HCT116 (cell line): ENCODE results near the gene CA10.

Experiments
- CBX3 ChIP-seq: IDR thresholded peaks from 2 replicates; pipeline ENCODE4 v1.6.1; 2012; ENCODE audit warnings: low read depth
- CTCF ChIP-seq, 3 experiments: fragments of 200-600 bp in 1 of 3; sonication (generic) in 1 of 3; IDR thresholded peaks in 2 of 3; conservative IDR thresholded peaks in 1 of 3; 2 replicates each; pipeline ENCODE4 v1.5.1; 2012 to 2017; ENCODE audit warnings: low read depth in 2 of 3, low read length in 2 of 3, antibody characterized with exemption in 1 of 3, borderline replicate concordance in 1 of 3, control low read depth in 1 of 3, mild to moderate bottlenecking in 1 of 3, mixed read lengths in 1 of 3, mixed run types in 1 of 3, moderate library complexity in 1 of 3; ENCODE audit not compliant: insufficient read depth in 1 of 3
- ELF1 ChIP-seq: IDR thresholded peaks from 2 replicates; pipeline ENCODE4 v1.6.1; 2012; ENCODE audit warnings: low read depth, borderline replicate concordance
- EZH2 ChIP-seq: fragments of 200-600 bp; sonication (generic); IDR thresholded peaks from 2 replicates; pipeline ENCODE4 v1.6.1; 2017; ENCODE audit warnings: antibody characterized with exemption, mixed run types
- EZH2phosphoT487 ChIP-seq: fragments of 200-600 bp; IDR thresholded peaks from 2 replicates; pipeline ENCODE4 v1.6.1; 2018; ENCODE audit warnings: antibody characterized with exemption, borderline replicate concordance
- FOSL1 ChIP-seq: IDR thresholded peaks from 2 replicates; pipeline ENCODE4 v1.6.1; 2012; ENCODE audit warnings: low read depth
- POLR2AphosphoS5 ChIP-seq: IDR thresholded peaks from 2 replicates; pipeline ENCODE4 v1.6.1; 2011; ENCODE audit warnings: mild to moderate bottlenecking, low read depth, low read length, moderate library complexity
- SRF ChIP-seq: IDR thresholded peaks from 2 replicates; pipeline ENCODE4 v1.6.1; 2012; ENCODE audit warnings: low read depth

- TF ChIP-seq CTCF (IDR thresholded peaks at IDR 0.05 in 2 of 3, conservative IDR thresholded peaks at IDR 0.05 in 1 of 3; ENCODE audit: borderline replicate concordance in 1 of 3, insufficient read depth in 1 of 3, low read depth in 2 of 3, low read length in 2 of 3): no peak
- TF ChIP-seq FOSL1: no peak
- TF ChIP-seq SRF: no peak
- no peak for TF ChIP-seq CBX3
- no peak for TF ChIP-seq ELF1
- TF ChIP-seq EZH2phosphoT487: no peak
- TF ChIP-seq POLR2AphosphoS5: no peak
- no peak for TF ChIP-seq EZH2
These were observed 331.4 kb downstream of the CA10 start for GRCh38 chr17:51827140-51827539.
